OCI-LY3 (cell line): Measurements from ENCODE around the gene ISLR2.

ENCODE experiments used
- H2AFZ ChIP-seq: fragments of 200-600, 300-600 bp; shearing (Covaris generic); 2 replicates; pipeline ENCODE4 v1.6.0; 2014; ENCODE audit warnings: antibody characterized with exemption, low read depth, low read length
- H3K27ac ChIP-seq: fragments of 200-600, 300-600 bp; sonication (generic); 2 replicates; pipeline ENCODE4 v1.5.1; 2014; ENCODE audit warnings: mild to moderate bottlenecking, low read length, moderate library complexity, mixed read lengths
- H3K27me3 ChIP-seq: fragments of 200-600, 300-600 bp; sonication (generic); 2 replicates; pipeline ENCODE4 v1.6.1; 2014; ENCODE audit warnings: low read depth, low read length, mixed read lengths
- H3K36me3 ChIP-seq: fragments of 200-600, 300-600 bp; sonication (generic); replicated peaks from 2 replicates; pipeline ENCODE3; 2014; ENCODE audit warnings: low read depth, low read length, mixed read lengths
- H3K4me1 ChIP-seq: fragments of 300-600, 200-600 bp; sonication (generic); 2 replicates; pipeline ENCODE4 v1.6.1; 2014; ENCODE audit warnings: low read length, mixed read lengths
- H3K4me2 ChIP-seq: fragments of 200-600, 300-600 bp; sonication (generic); 2 replicates; pipeline ENCODE4 v1.6.1; 2014; ENCODE audit warnings: low read length, mixed read lengths
- H3K4me3 ChIP-seq: fragments of 300-600, 200-600 bp; sonication (generic); 2 replicates; pipeline ENCODE4 v1.5.1; 2014; ENCODE audit warnings: antibody characterized with exemption, mild to moderate bottlenecking, low read length, moderate library complexity
- H3K79me2 ChIP-seq: fragments of 300-600, 200-600 bp; shearing (Covaris generic); 2 replicates; pipeline ENCODE4 v1.6.1; 2014; ENCODE audit warnings: mild to moderate bottlenecking, low read length, mixed read lengths
- H3K9ac ChIP-seq: fragments of 300-600, 200-600 bp; shearing (Covaris generic); 2 replicates; pipeline ENCODE4 v1.6.0; 2014; ENCODE audit warnings: mild to moderate bottlenecking, low read length, moderate library complexity
- H3K9me3 ChIP-seq: fragments of 200-600, 300-600 bp; shearing (Covaris generic); 2 replicates; pipeline ENCODE4 v1.6.1; 2014; ENCODE audit warnings: low read length, mixed read lengths; ENCODE audit not compliant: insufficient read depth
- H4K20me1 ChIP-seq: fragments of 200-600, 300-600 bp; sonication (generic); 2 replicates; pipeline ENCODE4 v1.6.1; 2016; ENCODE audit warnings: low read length, mixed read lengths; ENCODE audit not compliant: insufficient read depth
- CTCF ChIP-seq: fragments of 200-600, 300-600 bp; sonication (generic); IDR thresholded peaks from 2 replicates; pipeline ENCODE4 v1.5.1; 2014; ENCODE audit warnings: antibody characterized with exemption, low read length, low read depth
- EZH2phosphoT487 ChIP-seq: fragments of 200-600 bp; shearing (Covaris generic); IDR thresholded peaks from 2 replicates; pipeline ENCODE4 v1.6.1; 2018; ENCODE audit warnings: antibody characterized with exemption, mixed run types, low read depth

The ISLR2 gene

GRCh38 chr15:74123131-74123429, 7.3 kb upstream of the ISLR2 start:
- Histone ChIP-seq H3K9ac (peak overlapping the region; percentile 72), H3K4me3 (peak overlapping the region; percentile 53), H4K20me1 (no peaks in the 10 kb centered on the region), H3K27me3 (no peaks in the 10 kb centered on the region), H2AFZ (peak overlapping the region; percentile 79; the same call in 1 of the 2 replicates), H3K4me2 (peak overlapping the region; percentile 79), H3K4me1 (peaks cover 67% of the 10 kb centered on the region), H3K27ac (peak overlapping the region; percentile 96), H3K9me3 (no peaks in the 10 kb centered on the region), H3K36me3 (no peaks in the 10 kb centered on the region), H3K79me2 (no peaks in the 10 kb centered on the region)
- TF ChIP-seq CTCF (peak; percentile 28), EZH2phosphoT487 (no peak)

- H3K4me1 ChIP-seq = peaks cover 67% of the 10 kb centered on the region
- H3K79me2 ChIP-seq = no peaks in the 10 kb centered on the region
- H3K36me3 ChIP-seq = no peaks in the 10 kb centered on the region
- no peaks in the 10 kb centered on the region for H3K9me3 ChIP-seq
- H3K9ac ChIP-seq = peak overlapping the region; percentile 72
- peak overlapping the region; percentile 53 for H3K4me3 ChIP-seq
- peak overlapping the region; percentile 79 for H3K4me2 ChIP-seq
- 0 out of 2 replicates have a peak overlapping the region, but pooled peaks have one; percentile 79 for H2AFZ ChIP-seq
- H3K27me3 ChIP-seq = no peaks in the 10 kb centered on the region
- peak overlapping the region; percentile 96 for H3K27ac ChIP-seq
- TF ChIP-seq CTCF (no peak), EZH2phosphoT487 (no peak)
- no peaks in the 10 kb centered on the region for H4K20me1 ChIP-seq
Measured at GRCh38 chr15:74123658-74124057, 6.7 kb upstream of the ISLR2 start.

GRCh38 chr15:74124196-74124595, 6.2 kb upstream of the ISLR2 start:
- Histone ChIP-seq H3K79me2 (no peaks in the 10 kb centered on the region), H3K4me3 (no peak overlapping the region), H3K9me3 (no peaks in the 10 kb centered on the region), H3K4me1 (peaks cover 67% of the 10 kb centered on the region), H3K4me2 (peak overlapping the region; percentile 79), H2AFZ (no peak overlapping the region), H3K9ac (peak overlapping the region; percentile 72; the same call in 1 of the 2 replicates), H3K27ac (peak overlapping the region; percentile 96), H3K27me3 (no peaks in the 10 kb centered on the region), H4K20me1 (no peaks in the 10 kb centered on the region), H3K36me3 (no peaks in the 10 kb centered on the region)
- TF ChIP-seq EZH2phosphoT487 (no peak), CTCF (no peak)

GRCh38 chr15:74124759-74125158, 5.6 kb upstream of the ISLR2 start:
- H3K4me1 ChIP-seq = peaks cover 67% of the 10 kb centered on the region
- no peaks in the 10 kb centered on the region for H3K9me3 ChIP-seq
- TF ChIP-seq EZH2phosphoT487 = no peak
- TF ChIP-seq CTCF = no peak
- no peak overlapping the region for H3K4me2 ChIP-seq
- no peaks in the 10 kb centered on the region for H3K27me3 ChIP-seq
- no peak overlapping the region for H3K4me3 ChIP-seq
- H3K36me3 ChIP-seq = no peaks in the 10 kb centered on the region
- H3K27ac ChIP-seq = peak overlapping the region; percentile 96; the same call in 1 of the 2 replicates
- no peak overlapping the region for H3K9ac ChIP-seq
- no peaks in the 10 kb centered on the region for H4K20me1 ChIP-seq
- H3K79me2 ChIP-seq = no peaks in the 10 kb centered on the region
- no peak overlapping the region for H2AFZ ChIP-seq
